Measurements from ENCODE around the gene KIF25.

KIF25 gene

DNA sequence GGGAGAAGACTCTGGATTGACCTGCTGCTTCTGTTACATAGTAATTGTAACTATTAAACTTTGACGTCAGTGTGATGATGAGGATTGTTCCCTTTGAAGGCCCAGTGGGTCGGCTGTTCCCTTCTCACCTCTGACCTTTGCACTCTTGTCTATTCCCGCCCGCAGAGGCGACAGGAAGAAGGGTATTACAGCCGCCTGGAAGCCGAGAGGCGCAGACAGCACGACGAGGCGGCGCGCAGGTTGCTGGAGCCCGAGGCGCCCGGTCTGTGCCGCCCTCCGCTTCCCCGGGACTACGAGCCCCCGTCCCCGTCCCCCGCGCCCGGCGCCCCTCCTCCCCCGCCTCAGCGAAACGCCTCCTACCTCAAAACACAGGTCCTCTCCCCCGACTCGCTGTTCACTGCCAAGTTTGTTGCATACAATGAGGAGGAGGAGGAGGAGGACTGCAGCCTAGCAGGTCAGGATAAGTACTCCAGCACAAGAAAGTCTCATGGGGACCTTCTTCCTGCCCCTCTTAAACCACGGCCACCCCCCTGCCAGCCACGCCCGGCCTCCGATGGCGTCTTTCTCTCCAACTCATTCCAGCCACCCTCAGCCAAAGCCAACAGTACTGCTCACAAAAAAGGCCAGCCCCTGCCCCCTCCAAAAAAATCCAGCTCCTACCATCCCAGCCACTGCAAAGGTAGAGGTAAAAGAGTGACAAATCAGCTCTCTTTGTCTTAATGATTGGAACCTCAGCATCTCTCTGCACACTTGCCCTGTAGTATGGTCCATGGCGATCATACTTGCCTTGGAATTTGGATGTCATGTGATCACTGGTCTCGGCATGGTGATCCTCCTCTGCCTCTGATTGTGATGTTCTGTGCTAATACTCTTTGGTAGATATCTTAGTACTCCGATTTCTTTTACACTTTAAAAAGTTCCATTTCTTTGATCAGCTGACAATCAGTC is 31.6 kb upstream of the KIF25 start:
- TF ChIP-seq, protein P1, sequence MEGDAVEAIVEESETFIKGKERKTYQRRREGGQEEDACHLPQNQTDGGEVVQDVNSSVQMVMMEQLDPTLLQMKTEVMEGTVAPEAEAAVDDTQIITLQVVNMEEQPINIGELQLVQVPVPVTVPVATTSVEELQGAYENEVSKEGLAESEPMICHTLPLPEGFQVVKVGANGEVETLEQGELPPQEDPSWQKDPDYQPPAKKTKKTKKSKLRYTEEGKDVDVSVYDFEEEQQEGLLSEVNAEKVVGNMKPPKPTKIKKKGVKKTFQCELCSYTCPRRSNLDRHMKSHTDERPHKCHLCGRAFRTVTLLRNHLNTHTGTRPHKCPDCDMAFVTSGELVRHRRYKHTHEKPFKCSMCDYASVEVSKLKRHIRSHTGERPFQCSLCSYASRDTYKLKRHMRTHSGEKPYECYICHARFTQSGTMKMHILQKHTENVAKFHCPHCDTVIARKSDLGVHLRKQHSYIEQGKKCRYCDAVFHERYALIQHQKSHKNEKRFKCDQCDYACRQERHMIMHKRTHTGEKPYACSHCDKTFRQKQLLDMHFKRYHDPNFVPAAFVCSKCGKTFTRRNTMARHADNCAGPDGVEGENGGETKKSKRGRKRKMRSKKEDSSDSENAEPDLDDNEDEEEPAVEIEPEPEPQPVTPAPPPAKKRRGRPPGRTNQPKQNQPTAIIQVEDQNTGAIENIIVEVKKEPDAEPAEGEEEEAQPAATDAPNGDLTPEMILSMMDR (IDR thresholded peaks at IDR 0.05): no peak

DNA sequence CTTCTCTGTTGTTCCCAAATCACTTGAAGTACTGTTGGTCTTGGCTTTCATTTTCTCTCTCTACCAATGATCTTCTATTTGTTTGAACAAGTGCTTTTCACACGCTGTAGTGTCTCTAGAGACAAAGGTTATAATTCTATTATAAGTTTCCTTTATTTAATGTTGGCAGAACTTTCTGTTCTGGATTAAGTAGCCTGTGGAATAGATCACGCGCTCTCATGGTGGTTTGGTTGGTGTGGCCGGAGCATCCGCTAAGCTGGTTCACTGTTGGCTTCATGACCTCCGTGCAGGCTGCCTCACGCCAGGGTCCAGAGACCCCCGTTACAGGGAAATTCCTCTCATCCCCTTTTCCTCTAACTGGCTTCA is 30.9 kb upstream of the KIF25 start:
- TF ChIP-seq, protein P1 (IDR thresholded peaks at IDR 0.05): no peak

DNA sequence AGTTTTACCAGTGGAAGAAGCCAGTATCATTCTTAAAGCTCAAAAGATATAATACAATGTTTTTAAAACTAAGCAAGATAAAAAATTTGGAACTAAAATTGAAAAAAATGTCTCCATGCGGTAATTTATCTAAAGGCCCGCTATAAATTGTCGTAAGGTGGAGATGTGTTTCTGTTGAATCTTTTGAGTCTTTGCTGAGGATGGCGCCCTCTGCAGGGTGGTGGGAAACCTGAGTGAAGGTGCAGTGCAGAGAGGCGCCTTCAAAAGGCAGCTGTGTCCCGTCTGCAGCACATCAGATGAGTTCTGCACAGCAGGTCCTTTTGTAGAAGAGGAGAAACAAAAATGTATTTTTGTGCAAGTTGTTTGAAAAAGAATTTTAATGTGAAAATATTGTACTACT is 29.4 kb upstream of the KIF25 start:
- TF ChIP-seq, protein P1 (IDR thresholded peaks at IDR 0.05): no peak; the same call in 1 of the 2 replicates

DNA sequence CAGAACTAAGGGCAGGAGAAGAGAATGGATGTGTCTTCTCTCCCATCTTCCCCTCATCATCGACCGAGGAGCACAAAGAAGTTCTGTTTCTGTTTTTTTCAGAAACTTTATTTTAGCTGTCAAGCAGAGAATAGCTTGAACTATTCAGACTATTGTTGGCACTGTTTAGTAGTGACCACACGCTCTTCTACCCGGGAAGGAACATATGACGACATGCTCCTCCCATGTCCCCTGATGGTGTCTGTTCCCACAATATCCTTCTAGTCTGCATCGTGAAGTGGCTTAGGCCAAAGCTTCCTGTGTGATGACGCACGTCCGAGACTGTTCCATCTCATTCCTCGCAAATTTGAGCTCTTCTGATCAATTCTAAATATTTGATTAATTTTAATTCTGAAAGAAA is 27.2 kb upstream of the KIF25 start:
- TF ChIP-seq, protein P1 (IDR thresholded peaks at IDR 0.05): no peak

DNA sequence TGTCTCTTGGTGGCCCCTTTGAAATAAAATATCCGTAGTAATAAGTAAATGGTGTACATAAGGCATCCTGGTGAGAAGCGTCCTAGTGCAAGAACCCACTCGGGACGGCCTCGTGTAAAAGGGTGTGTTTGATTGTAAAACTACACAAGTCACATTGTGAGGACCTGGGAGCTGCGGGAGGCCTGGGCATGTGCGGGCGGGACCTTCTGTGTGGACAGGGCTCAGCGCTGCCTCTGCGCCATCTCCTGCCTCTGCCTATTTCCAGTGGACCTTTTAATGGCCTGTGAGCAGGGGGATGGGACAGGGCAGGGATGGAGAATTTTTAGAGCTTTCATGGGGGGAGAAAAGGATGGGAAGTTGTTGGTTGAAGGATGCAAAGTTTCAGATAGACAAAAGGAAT is 25.3 kb upstream of the KIF25 start:
- TF ChIP-seq, protein P1 (IDR thresholded peaks at IDR 0.05): no peak

DNA sequence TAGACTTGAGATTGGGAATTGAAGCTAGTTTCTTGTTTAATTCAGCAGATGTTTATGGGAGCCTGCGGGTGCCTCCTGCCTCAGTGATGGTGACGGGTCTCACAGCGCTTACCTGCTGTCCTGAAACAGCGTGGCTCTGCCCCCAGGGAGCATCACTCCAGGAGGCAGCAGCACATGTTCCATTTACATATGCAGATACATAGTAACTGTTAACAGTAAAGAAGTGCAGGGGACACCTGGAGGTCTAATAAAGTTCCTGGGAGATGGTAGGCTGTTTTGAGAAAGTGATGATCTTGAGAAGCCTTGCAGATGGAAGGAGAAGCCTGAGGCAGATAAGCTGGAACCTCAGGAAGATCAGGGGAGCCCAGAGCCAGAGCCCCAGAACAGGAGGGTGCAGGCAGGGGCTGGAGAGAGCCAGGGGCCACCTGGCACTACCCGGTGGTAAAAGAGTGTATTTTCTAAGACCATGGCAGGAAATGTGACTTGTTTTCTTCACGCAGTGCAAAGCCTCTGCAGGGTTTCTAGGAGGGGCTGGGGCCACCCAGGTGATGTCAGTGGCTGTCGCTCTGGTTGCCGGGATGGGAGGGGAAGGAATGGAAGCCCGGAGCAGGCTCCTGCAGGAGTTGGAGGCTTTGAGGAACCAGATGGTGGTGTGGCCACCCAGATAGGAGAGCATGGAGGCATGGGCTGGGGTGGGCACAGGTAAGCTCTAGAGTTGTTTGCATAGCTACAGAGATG is 24.2 kb upstream of the KIF25 start:
- TF ChIP-seq, protein P1 (IDR thresholded peaks at IDR 0.05): no peak

DNA sequence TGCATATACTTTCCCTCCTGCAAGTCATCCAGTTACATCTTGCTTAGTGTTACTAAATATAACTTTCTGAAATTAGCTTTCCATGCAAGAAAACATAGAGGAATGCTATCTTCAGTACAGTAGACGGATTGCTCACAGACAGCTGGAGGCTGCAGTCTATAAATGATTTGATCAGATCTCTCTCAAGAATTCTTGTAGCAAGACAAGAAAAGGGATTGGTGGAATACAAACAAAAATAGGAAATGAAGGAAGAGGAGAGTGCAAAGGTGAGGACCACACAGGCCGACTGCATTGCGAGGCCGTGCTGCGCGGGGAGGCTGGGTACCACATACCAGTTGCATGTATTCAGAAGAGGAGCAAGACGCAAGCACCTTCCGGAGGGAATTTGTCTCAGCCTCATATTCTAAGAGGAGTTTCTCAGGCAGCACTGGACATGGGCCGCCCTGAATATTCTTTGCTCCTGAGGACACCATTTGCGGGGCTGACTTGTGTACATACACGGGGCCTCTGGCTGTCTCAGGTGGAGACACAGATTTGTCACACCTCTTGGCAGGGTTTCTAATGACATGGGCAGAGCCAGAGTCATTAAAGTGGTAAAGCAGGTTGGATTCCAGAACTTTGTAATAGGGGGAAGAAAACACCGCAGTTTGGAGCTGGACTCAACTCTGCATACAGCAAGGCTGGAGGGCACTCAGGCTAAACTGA is 22.7 kb upstream of the KIF25 start:
- TF ChIP-seq, protein P1 (IDR thresholded peaks at IDR 0.05): no peak
